Hepatocyte (in vitro differentiated cells): ENCODE results near the gene APBA2. TPM values are rescaled to one million over a fixed set of nuclear protein-coding genes. Genes with fewer than 3 reads are reported as not detected.

ENCODE experiments used
- DNase-seq: peaks from one replicate; pipeline ENCODE4 v3.0.0-alpha.2; 2016; ENCODE audit warnings: low spot score
- H2AFZ ChIP-seq: fragments of 200-600 bp; sonication (generic); 2 replicates; pipeline ENCODE4 v1.6.0; 2016; ENCODE audit warnings: antibody characterized with exemption, mild to moderate bottlenecking
- H3K27ac ChIP-seq: fragments of 200-600 bp; sonication (generic); 2 replicates; pipeline ENCODE4 v1.5.1; 2016; ENCODE audit warnings: mild to moderate bottlenecking
- H3K27me3 ChIP-seq: fragments of 200-600 bp; sonication (generic); 2 replicates; pipeline ENCODE4 v1.6.1; 2016
- H3K36me3 ChIP-seq: fragments of 200-600 bp; sonication (generic); replicated peaks from 2 replicates; pipeline ENCODE4 v1.5.1; 2016; ENCODE audit warnings: low read depth; ENCODE audit not compliant: insufficient read depth
- H3K4me1 ChIP-seq: fragments of 200-600 bp; sonication (generic); 2 replicates; pipeline ENCODE4 v1.5.1; 2016; ENCODE audit warnings: mild to moderate bottlenecking, moderate library complexity; ENCODE audit not compliant: insufficient read depth
- H3K4me2 ChIP-seq: fragments of 200-600 bp; sonication (generic); 2 replicates; pipeline ENCODE4 v1.6.0; 2016
- H3K4me3 ChIP-seq: fragments of 200-600 bp; sonication (generic); 2 replicates; pipeline ENCODE4 v1.5.1; 2016; ENCODE audit warnings: mild to moderate bottlenecking
- H3K79me2 ChIP-seq: fragments of 200-600 bp; sonication (generic); 2 replicates; pipeline ENCODE4 v1.6.0; 2017; ENCODE audit warnings: mild to moderate bottlenecking
- H3K9me2 ChIP-seq: fragments of 200-600 bp; sonication (generic); replicated peaks from 2 replicates; pipeline ENCODE4 v1.6.0; 2017; ENCODE audit warnings: mild to moderate bottlenecking; ENCODE audit not compliant: insufficient read depth
- H3K9me3 ChIP-seq: fragments of 200-600 bp; sonication (generic); 2 replicates; pipeline ENCODE4 v1.5.1; 2016; ENCODE audit warnings: low read depth, mild to moderate bottlenecking
- H4K20me1 ChIP-seq: fragments of 200-600 bp; sonication (generic); 2 replicates; pipeline ENCODE4 v1.6.0; 2016; ENCODE audit warnings: mild to moderate bottlenecking; ENCODE audit not compliant: insufficient read depth, poor library complexity, severe bottlenecking
- EZH2 ChIP-seq: fragments of 200-600 bp; sonication (generic); IDR thresholded peaks from 2 replicates; pipeline ENCODE4 v1.6.1; 2016; ENCODE audit warnings: antibody characterized with exemption, mild to moderate bottlenecking, borderline replicate concordance
- EZH2phosphoT487 ChIP-seq: fragments of 200-600 bp; sonication (generic); IDR thresholded peaks from one replicate; pipeline ENCODE4 v1.6.1; 2018; ENCODE audit warnings: antibody characterized with exemption, mild to moderate bottlenecking, low read depth, moderate library complexity; ENCODE audit not compliant: unreplicated experiment, severe bottlenecking
- WGBS: methylation state at CpG from one replicate; pipeline ENCODE4 v1.1.6; 2016; ENCODE audit warnings: low lambda C conversion rate; ENCODE audit errors: missing lambda C conversion rate; 5-methylcytosine and 5-hydroxymethylcytosine counted together
- polyA plus RNA-seq: library from polyadenylated mRNA; unstranded; fragments of >200 nt; fragmentation: Nextera tagmentation; extraction: Ambion mirVana; gene quantifications from 2 replicates; pipeline ENCODE4 v1.2.1, GENCODE V29; 2016
- total RNA-seq: library from RNA; depleted of rRNA; stranded (reverse); fragments of >200 nt; gene quantifications from 2 replicates; pipeline ENCODE4 v1.2.3, GENCODE V29; 2014
- TF ChIP-seq, protein P1 (sequence below): fragments of 200-600 bp; sonication (generic); IDR thresholded peaks from 2 replicates; pipeline ENCODE4 v1.5.1; 2016; ENCODE audit warnings: antibody characterized with exemption, mild to moderate bottlenecking; ENCODE audit not compliant: poor library complexity

Gene APBA2
- total and polyA plus RNA-seq, 2 experiments from 2014 or later, result 8.4 to 10.1 TPM

GRCh38 chr15:29064290-29064689 lies 178.5 kb downstream of the APBA2 start:
- Histone ChIP-seq H4K20me1 (no peaks in the 10 kb centered on the region), H3K9me2 (no peaks in the 10 kb centered on the region), H3K4me3 (no peak overlapping the region), H3K4me1 (no peaks in the 10 kb centered on the region), H2AFZ (no peak overlapping the region), H3K9me3 (no peaks in the 10 kb centered on the region), H3K27ac (no peak overlapping the region), H3K4me2 (no peak overlapping the region), H3K36me3 (no peaks in the 10 kb centered on the region), H3K79me2 (no peaks in the 10 kb centered on the region), H3K27me3 (no peaks in the 10 kb centered on the region)
- TF ChIP-seq, protein P1, sequence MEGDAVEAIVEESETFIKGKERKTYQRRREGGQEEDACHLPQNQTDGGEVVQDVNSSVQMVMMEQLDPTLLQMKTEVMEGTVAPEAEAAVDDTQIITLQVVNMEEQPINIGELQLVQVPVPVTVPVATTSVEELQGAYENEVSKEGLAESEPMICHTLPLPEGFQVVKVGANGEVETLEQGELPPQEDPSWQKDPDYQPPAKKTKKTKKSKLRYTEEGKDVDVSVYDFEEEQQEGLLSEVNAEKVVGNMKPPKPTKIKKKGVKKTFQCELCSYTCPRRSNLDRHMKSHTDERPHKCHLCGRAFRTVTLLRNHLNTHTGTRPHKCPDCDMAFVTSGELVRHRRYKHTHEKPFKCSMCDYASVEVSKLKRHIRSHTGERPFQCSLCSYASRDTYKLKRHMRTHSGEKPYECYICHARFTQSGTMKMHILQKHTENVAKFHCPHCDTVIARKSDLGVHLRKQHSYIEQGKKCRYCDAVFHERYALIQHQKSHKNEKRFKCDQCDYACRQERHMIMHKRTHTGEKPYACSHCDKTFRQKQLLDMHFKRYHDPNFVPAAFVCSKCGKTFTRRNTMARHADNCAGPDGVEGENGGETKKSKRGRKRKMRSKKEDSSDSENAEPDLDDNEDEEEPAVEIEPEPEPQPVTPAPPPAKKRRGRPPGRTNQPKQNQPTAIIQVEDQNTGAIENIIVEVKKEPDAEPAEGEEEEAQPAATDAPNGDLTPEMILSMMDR, result no peak
- TF ChIP-seq EZH2phosphoT487 (no peak), EZH2 (no peak)
- 83% methylated on average over 8 of the region's 8 CpGs for WGBS
- no peak for DNase-seq

DNA sequence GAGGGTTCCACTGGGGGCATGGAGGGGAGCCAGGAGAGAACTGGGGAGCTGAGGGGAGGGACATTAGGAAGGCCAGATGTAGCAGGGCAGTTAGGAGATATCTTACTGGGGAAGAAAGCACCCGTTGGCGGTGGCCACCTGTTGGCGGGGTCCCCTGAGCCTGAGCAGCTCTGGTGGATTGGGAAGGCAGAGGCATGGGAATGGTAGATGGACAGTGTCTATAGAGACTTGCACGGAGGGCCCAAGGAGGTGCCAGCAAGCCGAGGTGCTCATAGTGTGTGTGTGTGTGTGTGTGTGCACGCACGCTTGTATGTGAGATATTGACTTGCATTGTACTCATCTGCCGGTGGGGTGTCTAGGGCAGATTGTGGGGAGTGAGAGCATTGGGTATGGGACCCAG lies 179.0 kb downstream of the APBA2 start:
- H3K27me3 ChIP-seq, result no peaks in the 10 kb centered on the region
- WGBS, result 94% methylated on average over 8 of the region's 8 CpGs
- no peak overlapping the region for H3K4me3 ChIP-seq
- TF ChIP-seq, protein P1, result no peak
- no peak for TF ChIP-seq EZH2phosphoT487
- no peak for TF ChIP-seq EZH2
- no peaks in the 10 kb centered on the region for H3K9me2 ChIP-seq
- H4K20me1 ChIP-seq, result no peaks in the 10 kb centered on the region
- no peaks in the 10 kb centered on the region for H3K36me3 ChIP-seq
- no peak overlapping the region for H2AFZ ChIP-seq
- H3K4me2 ChIP-seq, result no peak overlapping the region
- H3K27ac ChIP-seq, result no peak overlapping the region
- no peaks in the 10 kb centered on the region for H3K9me3 ChIP-seq
- no peaks in the 10 kb centered on the region for H3K79me2 ChIP-seq
- DNase-seq, result no peak
- H3K4me1 ChIP-seq, result no peaks in the 10 kb centered on the region

GRCh38 chr15:29065571-29065970 lies 179.8 kb downstream of the APBA2 start:
- WGBS, result 87% methylated on average over 5 of the region's 5 CpGs
- no peak overlapping the region for H2AFZ ChIP-seq
- no peaks in the 10 kb centered on the region for H3K9me2 ChIP-seq
- H4K20me1 ChIP-seq, result no peaks in the 10 kb centered on the region
- no peaks in the 10 kb centered on the region for H3K36me3 ChIP-seq
- no peak overlapping the region for H3K4me3 ChIP-seq
- no peaks in the 10 kb centered on the region for H3K9me3 ChIP-seq
- no peaks in the 10 kb centered on the region for H3K4me1 ChIP-seq
- no peak overlapping the region for H3K4me2 ChIP-seq
- TF ChIP-seq EZH2 (no peak), EZH2phosphoT487 (no peak)
- TF ChIP-seq, protein P1, result no peak
- no peaks in the 10 kb centered on the region for H3K79me2 ChIP-seq
- no peaks in the 10 kb centered on the region for H3K27me3 ChIP-seq
- DNase-seq, result no peak
- H3K27ac ChIP-seq, result no peak overlapping the region

- H3K27ac ChIP-seq, result no peak overlapping the region
- no peaks in the 10 kb centered on the region for H3K27me3 ChIP-seq
- 94% methylated on average over 5 of the region's 5 CpGs for WGBS
- DNase-seq, result no peak
- no peaks in the 10 kb centered on the region for H4K20me1 ChIP-seq
- no peak for TF ChIP-seq EZH2phosphoT487
- TF ChIP-seq, protein P1, result no peak
- TF ChIP-seq EZH2, result no peak
- no peaks in the 10 kb centered on the region for H3K36me3 ChIP-seq
- no peak overlapping the region for H2AFZ ChIP-seq
- no peak overlapping the region for H3K4me2 ChIP-seq
- H3K4me3 ChIP-seq, result no peak overlapping the region
- H3K9me2 ChIP-seq, result no peaks in the 10 kb centered on the region
- H3K9me3 ChIP-seq, result no peaks in the 10 kb centered on the region
- no peaks in the 10 kb centered on the region for H3K79me2 ChIP-seq
- H3K4me1 ChIP-seq, result no peaks in the 10 kb centered on the region
Measured at GRCh38 chr15:29066310-29066709, 180.5 kb downstream of the APBA2 start.
